GM10266 (cell line): ENCODE data around the gene NRF1.
A peak's percentile ranks its signal among the peaks of the same experiment; 100 is the strongest.
"Not testable (repeated sequence)": the region's sequence is repeated elsewhere in the genome, so short reads cannot be mapped to it uniquely, and the experiment has no call there.

Experiments
- DNase-seq: peaks from one replicate; pipeline ENCODE4 v3.0.0; 2012; ENCODE audit errors: extremely low spot score
- CTCF ChIP-seq: IDR thresholded peaks from 2 replicates; pipeline ENCODE4 v1.5.1; 2012; ENCODE audit warnings: mild to moderate bottlenecking, low read depth; ENCODE audit not compliant: control insufficient read depth, insufficient read depth; ENCODE audit errors: missing control alignments

The NRF1 gene

GRCh38 chr7:129611246-129612111, at the start of gene NRF1:
Gene NRF1 (plus strand): TSS chr7:129611720. CDS start chr7:129657352, 45,632 bp downstream.
- peak; percentile 90 for DNase-seq

GRCh38 chr7:129566323-129566722, 45.2 kb upstream of the NRF1 start:
- not testable (repeated sequence) for DNase-seq

More at GRCh38 chr7:129611246-129612111, at the start of gene NRF1:
- no peak for TF ChIP-seq CTCF

- DNase-seq: no peak
- TF ChIP-seq CTCF: no peak
Observed at GRCh38 chr7:129567377-129567776, 44.1 kb upstream of the NRF1 start.

GRCh38 chr7:129568240-129568639, 43.3 kb upstream of the NRF1 start:
- TF ChIP-seq CTCF: no peak
- no peak for DNase-seq

- TF ChIP-seq CTCF: no peak
- DNase-seq: no peak
Observed at GRCh38 chr7:129569326-129569725, 42.2 kb upstream of the NRF1 start.

GRCh38 chr7:129569811-129570215, 41.7 kb upstream of the NRF1 start:
- DNase-seq: no peak
- TF ChIP-seq CTCF: no peak

GRCh38 chr7:129571201-129571600, 40.3 kb upstream of the NRF1 start:
- no peak for DNase-seq
- TF ChIP-seq CTCF: no peak

- no peak for TF ChIP-seq CTCF
- DNase-seq: no peak
Observed at GRCh38 chr7:129572205-129572604, 39.3 kb upstream of the NRF1 start.
